ENCODE data around the gene NTRK1. TPM values are rescaled to one million over a fixed set of nuclear protein-coding genes. Genes with fewer than 3 reads are reported as not detected.

Gene NTRK1
- total RNA-seq, result 1 to 10 TPM in 1 of 2 donors, under 1 TPM in 1; 0.56 to 1.1 TPM

- intact Hi-C loops (cut with DNase I), result loop anchor here (10.0 kb wide), 1 partner anchor 236 kb away; no protein-coding TSS in a partner anchor
Measured at GRCh38 chr1:156860628-156861423, at the start of gene NTRK1. TSS of gene NTRK1 (plus strand) at chr1:156860865. CDS start at chr1:156860935, 70 bp downstream.

GRCh38 chr1:156811168-156811567 lies 49.5 kb upstream of the NTRK1 start:
- DNase-seq, result no peak

More at GRCh38 chr1:156860628-156861423, at the start of gene NTRK1:
- H3K9ac ChIP-seq (ENCODE audit: low read depth in 2 of 2, low read length in 2 of 2), result no peak within 1 kb of the TSS
- H3K4me1 ChIP-seq, result peaks cover 7% of the 10 kb centered on the region
- peak within 1 kb of the TSS; percentile 27 for H3K4me3 ChIP-seq
- no peak within 1 kb of the TSS for H3K27ac ChIP-seq
- peak; percentile 24 for DNase-seq
- TF ChIP-seq CTCF (IDR thresholded peaks at IDR 0.05), result no peak
- H3K27me3 ChIP-seq, result peaks cover 43% of the 10 kb centered on the region
- H3K36me3 ChIP-seq, result no peaks in the 10 kb centered on the region
- H3K9me3 ChIP-seq, result no peaks in the 10 kb centered on the region

GRCh38 chr1:156812293-156812990 lies 48.2 kb upstream of the NTRK1 start:
- H3K4me3 ChIP-seq, result no peak overlapping the region
- DNase-seq, result no peak
- no peaks in the 10 kb centered on the region for H3K36me3 ChIP-seq
- peaks cover 6% of the 10 kb centered on the region for H3K4me1 ChIP-seq
- H3K27ac ChIP-seq, result no peak overlapping the region
- H3K9me3 ChIP-seq, result no peaks in the 10 kb centered on the region
- no peaks in the 10 kb centered on the region for H3K27me3 ChIP-seq
- intact Hi-C loops (cut with DNase I), result no loop called here
- no peak overlapping the region for H3K9ac ChIP-seq (ENCODE audit: low read depth in 2 of 2, low read length in 2 of 2)
- no peak for TF ChIP-seq CTCF (IDR thresholded peaks at IDR 0.05)

More at GRCh38 chr1:156811168-156811567, 49.5 kb upstream of the NTRK1 start:
- Histone ChIP-seq H3K4me3 (no peak overlapping the region), H3K4me1 (peaks cover 6% of the 10 kb centered on the region), H3K9ac (ENCODE audit: low read depth in 2 of 2, low read length in 2 of 2) (no peak overlapping the region), H3K36me3 (no peaks in the 10 kb centered on the region), H3K27ac (no peak overlapping the region), H3K27me3 (no peaks in the 10 kb centered on the region), H3K9me3 (no peaks in the 10 kb centered on the region)
- no peak for TF ChIP-seq CTCF (IDR thresholded peaks at IDR 0.05)
- intact Hi-C loops (cut with DNase I), result no loop called here

GRCh38 chr1:156813298-156813697 lies 47.4 kb upstream of the NTRK1 start:
- Histone ChIP-seq H3K4me3 (peak overlapping the region; percentile 36), H3K27ac (no peak overlapping the region), H3K9me3 (no peaks in the 10 kb centered on the region), H3K27me3 (no peaks in the 10 kb centered on the region), H3K9ac (ENCODE audit: low read depth in 2 of 2, low read length in 2 of 2) (peak overlapping the region; percentile 46 to 70), H3K36me3 (no peaks in the 10 kb centered on the region), H3K4me1 (peaks cover 6% of the 10 kb centered on the region)
- no peak for TF ChIP-seq CTCF (IDR thresholded peaks at IDR 0.05)
- no peak for DNase-seq
- intact Hi-C loops (cut with DNase I), result no loop called here

GRCh38 chr1:156813750-156814570 lies 46.7 kb upstream of the NTRK1 start:
- intact Hi-C loops (cut with DNase I), result no loop called here
- H3K4me1 ChIP-seq, result peaks cover 6% of the 10 kb centered on the region
- H3K27ac ChIP-seq, result no peak overlapping the region
- no peaks in the 10 kb centered on the region for H3K9me3 ChIP-seq
- H3K36me3 ChIP-seq, result no peaks in the 10 kb centered on the region
- H3K4me3 ChIP-seq, result peak overlapping the region; percentile 36
- H3K27me3 ChIP-seq, result no peaks in the 10 kb centered on the region
- DNase-seq, result peak; percentile 82
- TF ChIP-seq CTCF (IDR thresholded peaks at IDR 0.05), result peak; percentile 59
- H3K9ac ChIP-seq (ENCODE audit: low read depth in 2 of 2, low read length in 2 of 2), result peak overlapping the region; percentile 46 to 70

Data from colonic mucosa (tissue), 4 donors.